Raji (cell line): ENCODE measurements around the gene CERS6.

ENCODE experiments used
- POLR2A ChIP-seq: IDR thresholded peaks from 2 replicates; pipeline ENCODE4 v1.6.1; 2011; ENCODE audit warnings: low read depth, low read length, control low read depth; ENCODE audit not compliant: insufficient read depth

The CERS6 gene

DNA sequence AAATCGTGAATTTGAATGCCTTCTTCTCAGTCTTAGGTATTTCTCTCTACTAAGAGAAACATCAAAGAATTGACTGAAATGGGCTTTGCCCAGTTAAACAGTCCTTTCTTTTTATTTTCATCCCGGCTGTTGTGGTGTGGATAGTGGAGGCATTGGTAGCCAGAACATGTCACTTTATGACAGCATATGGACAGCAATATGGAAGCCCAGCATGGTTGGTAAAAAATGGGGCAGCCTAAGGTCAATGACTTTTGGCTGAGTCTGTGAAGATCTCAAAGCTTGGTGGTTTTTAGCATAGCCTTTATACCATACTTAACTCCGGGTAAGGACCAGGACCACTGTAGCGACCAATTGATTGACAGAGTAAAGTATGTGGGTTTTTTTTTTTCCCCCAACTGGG lies 3.2 kb downstream of the CERS6 start:
- no peak for TF ChIP-seq POLR2A

GRCh38 chr2:168460571-168460970 lies 4.5 kb downstream of the CERS6 start:
- no peak for TF ChIP-seq POLR2A

GRCh38 chr2:168461178-168461941 lies 5.3 kb downstream of the CERS6 start:
- TF ChIP-seq POLR2A: no peak

- TF ChIP-seq POLR2A: no peak
These were observed 5.9 kb downstream of the CERS6 start for GRCh38 chr2:168461942-168462331.

- no peak for TF ChIP-seq POLR2A
These were observed 6.5 kb downstream of the CERS6 start for GRCh38 chr2:168462543-168463045.

DNA sequence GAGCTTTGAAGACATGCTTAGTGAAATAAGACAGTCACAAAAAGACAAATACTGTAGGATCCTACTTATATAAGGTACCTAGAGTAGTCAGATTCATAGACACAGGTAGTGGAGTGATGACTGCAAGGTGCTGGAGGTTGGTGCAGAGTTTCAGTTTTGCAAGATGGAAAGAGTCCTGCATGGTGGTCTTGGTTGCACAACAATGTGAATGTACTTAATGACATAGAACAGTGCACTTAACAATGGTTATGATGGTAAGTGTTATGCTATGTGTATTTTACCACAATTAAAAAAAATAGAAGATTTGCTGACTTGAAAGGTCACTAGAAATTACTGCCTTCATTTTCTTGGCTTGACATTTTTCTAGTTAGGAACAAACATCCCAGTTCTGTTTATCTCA lies 9.5 kb downstream of the CERS6 start:
- no peak for TF ChIP-seq POLR2A

DNA sequence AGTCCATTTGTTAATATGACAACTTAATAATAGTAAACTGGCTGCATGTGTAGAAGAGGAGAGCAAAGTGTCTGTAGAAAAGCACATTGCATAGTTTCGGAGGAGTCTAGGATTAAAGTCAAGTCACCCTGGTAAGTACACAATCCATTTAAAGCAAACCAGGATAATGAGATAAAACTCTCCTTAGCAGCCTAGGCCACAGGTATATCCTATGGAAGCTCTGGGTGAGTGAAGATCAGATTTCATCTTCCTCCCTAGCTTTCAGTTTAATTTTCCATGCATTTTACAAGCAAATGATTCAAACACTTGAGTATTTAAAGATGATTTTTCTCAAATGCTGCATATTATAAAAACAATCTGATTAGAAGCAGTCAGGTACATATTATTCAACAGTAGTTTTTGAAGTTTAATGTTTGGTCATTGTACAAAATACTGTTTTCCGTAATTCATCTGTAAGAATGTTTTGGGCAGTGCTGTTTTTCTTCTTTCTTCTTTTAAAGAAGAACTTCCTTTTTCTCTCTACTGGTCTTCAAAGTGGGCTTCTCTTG lies 10.2 kb downstream of the CERS6 start:
- no peak for TF ChIP-seq POLR2A

GRCh38 chr2:168466834-168467565 lies 10.9 kb downstream of the CERS6 start:
- no peak for TF ChIP-seq POLR2A

DNA sequence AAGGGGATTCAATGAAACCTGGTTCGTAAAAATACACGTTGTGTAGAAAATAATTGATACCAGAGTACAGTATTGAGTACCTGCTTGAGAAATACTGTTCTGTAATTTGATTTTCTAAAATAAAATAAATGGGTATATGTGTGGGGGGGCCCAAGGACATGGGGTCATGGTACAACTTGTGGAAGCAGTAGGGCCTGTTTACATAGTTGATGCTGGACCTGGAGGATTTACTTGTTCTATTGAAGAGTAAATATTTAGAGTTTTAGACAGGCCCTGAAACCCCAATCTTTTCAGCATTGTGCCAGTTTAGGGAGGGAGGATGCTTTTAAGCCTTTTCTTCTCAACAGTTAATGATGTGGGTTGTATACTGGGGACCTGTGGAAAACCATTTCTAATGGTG lies 11.7 kb downstream of the CERS6 start:
- TF ChIP-seq POLR2A: no peak

DNA sequence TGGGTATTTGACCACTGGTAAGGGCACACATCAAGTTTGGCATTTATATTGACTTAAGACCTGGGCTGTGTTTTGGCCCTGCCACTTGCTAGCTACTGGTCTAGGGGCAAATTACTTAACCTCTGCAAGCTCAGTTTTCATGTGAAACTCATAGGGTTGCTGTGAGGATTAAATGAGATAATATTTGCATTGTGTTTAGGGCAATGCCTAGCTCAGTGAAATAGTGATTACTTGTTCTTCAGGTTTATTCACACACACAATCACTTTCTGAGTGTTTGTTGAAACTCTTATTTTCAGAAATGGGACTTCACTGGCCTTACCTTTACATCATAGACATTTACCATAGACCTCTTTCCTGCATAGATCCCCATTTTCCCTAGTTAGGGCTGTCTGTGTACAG lies 12.3 kb downstream of the CERS6 start:
- TF ChIP-seq POLR2A: no peak

- no peak for TF ChIP-seq POLR2A
These were observed 13.4 kb downstream of the CERS6 start for GRCh38 chr2:168469281-168469988.

DNA sequence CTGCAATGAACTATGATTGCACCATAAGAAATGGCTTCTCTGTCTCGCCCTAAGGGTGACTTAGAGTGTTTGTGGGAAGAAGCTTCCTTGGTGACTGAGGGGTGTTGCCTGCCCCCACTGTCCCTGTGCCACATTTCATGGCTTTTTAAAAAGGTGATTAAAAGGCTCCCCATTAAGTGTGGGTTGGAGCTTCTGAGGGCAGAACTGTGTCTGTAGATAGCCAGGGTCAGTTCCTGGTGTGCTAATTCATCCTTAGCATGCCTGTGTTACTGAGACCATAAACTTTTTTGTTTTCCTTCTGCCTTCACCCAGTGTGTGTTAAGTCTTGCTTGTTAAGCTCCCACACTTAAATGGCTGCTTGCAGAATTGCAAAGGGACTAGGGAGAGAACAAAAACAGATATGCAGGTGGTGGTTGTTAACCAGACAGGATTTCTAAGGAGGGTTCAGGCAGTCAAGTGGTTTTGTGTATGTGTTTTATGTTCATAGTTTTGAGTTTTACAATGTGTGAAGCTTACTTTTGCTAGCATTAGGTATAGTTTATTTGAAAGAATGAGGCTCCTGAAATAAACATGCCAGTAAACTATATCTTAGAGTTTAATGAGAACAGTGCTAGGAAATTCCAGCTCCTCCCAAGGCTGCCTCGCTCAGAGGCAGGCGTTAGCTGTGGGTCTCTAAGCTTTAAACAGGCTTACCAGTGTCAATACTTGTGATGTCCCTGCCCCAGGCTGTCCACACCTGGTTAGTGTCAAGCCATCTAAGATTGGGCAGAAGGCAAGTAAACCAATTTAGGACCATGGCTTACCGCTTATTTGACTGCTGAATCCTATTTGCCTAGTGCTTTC lies 14.5 kb downstream of the CERS6 start:
- no peak for TF ChIP-seq POLR2A

DNA sequence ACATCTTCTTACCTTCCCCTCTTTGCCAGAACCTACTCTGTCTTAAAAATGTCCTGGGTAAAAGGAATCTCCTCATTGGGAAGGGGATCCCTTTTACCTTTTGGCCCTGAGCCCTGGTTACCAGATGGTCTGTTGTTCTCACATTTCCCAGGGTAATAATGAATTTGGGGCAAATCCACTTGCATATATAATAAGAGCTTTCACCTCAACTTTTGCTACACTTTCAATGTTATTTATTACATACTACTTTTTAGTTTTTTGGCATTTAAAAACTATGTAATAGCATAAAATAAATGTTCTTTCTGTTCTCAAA lies 15.0 kb downstream of the CERS6 start:
- no peak for TF ChIP-seq POLR2A

- TF ChIP-seq POLR2A: no peak
These were observed 19.6 kb downstream of the CERS6 start for GRCh38 chr2:168475636-168476035.

GRCh38 chr2:168478206-168478605 lies 22.1 kb downstream of the CERS6 start:
- no peak for TF ChIP-seq POLR2A

DNA sequence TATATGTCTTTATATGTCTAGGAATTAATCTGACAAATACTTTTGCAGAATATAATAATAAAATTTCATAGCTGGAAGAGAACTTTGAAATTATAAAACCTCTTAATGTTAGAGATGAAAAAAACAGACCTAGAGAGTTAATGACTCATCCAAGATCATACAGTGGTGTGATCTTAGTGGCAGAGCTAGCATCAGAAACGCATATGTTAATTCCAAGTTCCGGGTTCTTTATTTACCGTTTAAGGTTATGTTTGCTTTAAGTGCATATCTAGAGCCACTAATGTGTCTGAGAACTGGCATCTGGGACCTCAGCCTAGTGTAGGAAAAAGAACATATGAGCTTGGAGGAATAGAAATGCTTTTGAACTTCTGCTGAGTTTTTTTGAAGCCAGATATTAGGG lies 24.3 kb downstream of the CERS6 start:
- TF ChIP-seq POLR2A: no peak
